H1 (cell line): ENCODE measurements around the gene PTPRO.

ENCODE experiments used
- BACH1 ChIP-seq: IDR thresholded peaks from 2 replicates; pipeline ENCODE4 v1.6.1; 2012; ENCODE audit warnings: low read length, improper control_type of control experiment
- EZH2 ChIP-seq: fragments of 200-600 bp; sonication (generic); IDR thresholded peaks from 2 replicates; pipeline ENCODE4 v1.7.1; 2012; ENCODE audit warnings: low read depth, mild to moderate bottlenecking, moderate library complexity, low read length, inconsistent platforms; ENCODE audit not compliant: severe bottlenecking
- JUN ChIP-seq: IDR thresholded peaks from 2 replicates; pipeline ENCODE4 v1.6.1; 2011; ENCODE audit warnings: low read depth, mild to moderate bottlenecking, improper control_type of control experiment, low read length
- KDM1A ChIP-seq: fragments of 200-600, 300-600 bp; sonication (generic); IDR thresholded peaks from 2 replicates; pipeline ENCODE4 v1.7.1; 2016; ENCODE audit warnings: mild to moderate bottlenecking, low read length, borderline replicate concordance
- MAFK ChIP-seq: IDR thresholded peaks from 2 replicates; pipeline ENCODE4 v1.6.1; 2012; ENCODE audit warnings: low read depth, mild to moderate bottlenecking, improper control_type of control experiment, low read length
- POLR2A ChIP-seq, 2 experiments: IDR thresholded peaks; 1 replicate in 1 of 2; 2 replicates in 1 of 2; pipeline ENCODE4 v1.6.1; 2011; ENCODE audit warnings: low read depth in 2 of 2, low read length in 2 of 2, mild to moderate bottlenecking in 2 of 2; ENCODE audit errors: control extremely low read depth in 1 of 2
- RAD21 ChIP-seq, 2 experiments: IDR thresholded peaks in 1 of 2; conservative IDR thresholded peaks in 1 of 2; 2 replicates each; pipeline ENCODE4 v1.6.1; 2011; ENCODE audit warnings: low read depth in 2 of 2, low read length in 2 of 2, improper control_type of control experiment in 1 of 2, inconsistent platforms in 1 of 2, mild to moderate bottlenecking in 1 of 2, moderate library complexity in 1 of 2
- RFX5 ChIP-seq: IDR thresholded peaks from 2 replicates; pipeline ENCODE4 v1.6.1; 2011; ENCODE audit warnings: low read depth, low read length, improper control_type of control experiment, borderline replicate concordance
- TAF1 ChIP-seq: IDR thresholded peaks from 2 replicates; pipeline ENCODE4 v1.6.1; 2011; ENCODE audit warnings: mild to moderate bottlenecking, low read depth, low read length
- TCF12 ChIP-seq: IDR thresholded peaks from 2 replicates; pipeline ENCODE4 v1.6.1; 2011; ENCODE audit warnings: low read depth, mild to moderate bottlenecking, low read length
- TEAD4 ChIP-seq: IDR thresholded peaks from 2 replicates; pipeline ENCODE4 v1.6.1; 2012; ENCODE audit warnings: low read depth, low read length, inconsistent platforms, mixed read lengths
- TF ChIP-seq, protein P1 (sequence below), 3 experiments: IDR thresholded peaks; 1 replicate in 2 of 3; 2 replicates in 1 of 3; pipeline versions ENCODE4 v1.5.1 to v1.6.1; 2011; ENCODE audit warnings: low read length in 3 of 3, mild to moderate bottlenecking in 3 of 3, inconsistent platforms in 2 of 3, low read depth in 1 of 3, moderate library complexity in 1 of 3; ENCODE audit not compliant: insufficient read depth in 1 of 3; ENCODE audit errors: control extremely low read depth in 1 of 3

- TF ChIP-seq, protein P1, sequence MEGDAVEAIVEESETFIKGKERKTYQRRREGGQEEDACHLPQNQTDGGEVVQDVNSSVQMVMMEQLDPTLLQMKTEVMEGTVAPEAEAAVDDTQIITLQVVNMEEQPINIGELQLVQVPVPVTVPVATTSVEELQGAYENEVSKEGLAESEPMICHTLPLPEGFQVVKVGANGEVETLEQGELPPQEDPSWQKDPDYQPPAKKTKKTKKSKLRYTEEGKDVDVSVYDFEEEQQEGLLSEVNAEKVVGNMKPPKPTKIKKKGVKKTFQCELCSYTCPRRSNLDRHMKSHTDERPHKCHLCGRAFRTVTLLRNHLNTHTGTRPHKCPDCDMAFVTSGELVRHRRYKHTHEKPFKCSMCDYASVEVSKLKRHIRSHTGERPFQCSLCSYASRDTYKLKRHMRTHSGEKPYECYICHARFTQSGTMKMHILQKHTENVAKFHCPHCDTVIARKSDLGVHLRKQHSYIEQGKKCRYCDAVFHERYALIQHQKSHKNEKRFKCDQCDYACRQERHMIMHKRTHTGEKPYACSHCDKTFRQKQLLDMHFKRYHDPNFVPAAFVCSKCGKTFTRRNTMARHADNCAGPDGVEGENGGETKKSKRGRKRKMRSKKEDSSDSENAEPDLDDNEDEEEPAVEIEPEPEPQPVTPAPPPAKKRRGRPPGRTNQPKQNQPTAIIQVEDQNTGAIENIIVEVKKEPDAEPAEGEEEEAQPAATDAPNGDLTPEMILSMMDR (IDR thresholded peaks at IDR 0.05; ENCODE audit: control extremely low read depth in 1 of 3, insufficient read depth in 1 of 3, low read depth in 1 of 3, low read length in 3 of 3) = no peak
- TF ChIP-seq RAD21 (IDR thresholded peaks at IDR 0.05 in 1 of 2, conservative IDR thresholded peaks at IDR 0.05 in 1 of 2; ENCODE audit: low read depth in 2 of 2, low read length in 2 of 2) (no peak), KDM1A (no peak), JUN (no peak), TEAD4 (no peak), EZH2 (no peak), TCF12 (no peak), BACH1 (no peak), RFX5 (no peak), POLR2A (IDR thresholded peaks at IDR 0.05; ENCODE audit: control extremely low read depth in 1 of 2, low read depth in 2 of 2, low read length in 2 of 2) (no peak), MAFK (no peak), TAF1 (no peak)
Measured at GRCh38 chr12:15545334-15545733, 223.0 kb downstream of the PTPRO start.
